Fibroblast of skin of right biceps (primary cell): ENCODE measurements around the gene ZNF512.
"Not testable (repeated sequence)": the region's sequence is repeated elsewhere in the genome, so short reads cannot be mapped to it uniquely, and the experiment has no call there.

Source experiments
- DNase-seq: peaks from one replicate; pipeline ENCODE4 v3.0.0-alpha.2; 2013

Gene ZNF512

GRCh38 chr2:27583390-27583915, 611 bp downstream of the ZNF512 start:
- no peak for DNase-seq

- no peak for DNase-seq
Measured at GRCh38 chr2:27584597-27584996, 1.8 kb downstream of the ZNF512 start.

GRCh38 chr2:27587025-27587424, 4.2 kb downstream of the ZNF512 start:
- no peak for DNase-seq

- no peak for DNase-seq
Measured at GRCh38 chr2:27588308-27588707, 5.5 kb downstream of the ZNF512 start.

GRCh38 chr2:27591745-27592144, 8.9 kb downstream of the ZNF512 start:
- DNase-seq = no peak

GRCh38 chr2:27593240-27593639, 10.4 kb downstream of the ZNF512 start:
- DNase-seq = no peak

GRCh38 chr2:27594020-27594703, 11.3 kb downstream of the ZNF512 start:
- not testable (repeated sequence) for DNase-seq

GRCh38 chr2:27595412-27595811, 12.6 kb downstream of the ZNF512 start:
- not testable (repeated sequence) for DNase-seq

- no peak for DNase-seq
Measured at GRCh38 chr2:27596627-27597026, 13.8 kb downstream of the ZNF512 start.

GRCh38 chr2:27606611-27607010, 23.8 kb downstream of the ZNF512 start:
- peak; percentile 35 for DNase-seq

GRCh38 chr2:27613985-27614384, 31.1 kb downstream of the ZNF512 start:
- no peak for DNase-seq

GRCh38 chr2:27615316-27615715, 32.5 kb downstream of the ZNF512 start:
- no peak for DNase-seq

- DNase-seq = no peak
Measured at GRCh38 chr2:27621524-27621923, 38.7 kb downstream of the ZNF512 start.

- DNase-seq = peak; percentile 98
Measured at GRCh38 chr2:27622921-27623384, 40.1 kb downstream of the ZNF512 start.

GRCh38 chr2:27624943-27625342, 42.1 kb downstream of the ZNF512 start:
- no peak for DNase-seq

- DNase-seq = not testable (repeated sequence)
Measured at GRCh38 chr2:27626323-27626722, 43.5 kb downstream of the ZNF512 start.

GRCh38 chr2:27626921-27627320, 44.1 kb downstream of the ZNF512 start:
- not testable (repeated sequence) for DNase-seq

- peak; percentile 93 for DNase-seq
Measured at GRCh38 chr2:27627963-27628766, 45.3 kb downstream of the ZNF512 start.

- peak; percentile 95 for DNase-seq
Measured at GRCh38 chr2:27628767-27629709, 46.2 kb downstream of the ZNF512 start, which contains the start of the genes CCDC121 and GPN1. Gene CCDC121, minus strand, starts transcription at chr2:27629012. Its CDS starts 1,213 bp downstream, at chr2:27627799. Gene GPN1, plus strand, starts transcription at chr2:27629050. Its CDS starts 9 bp downstream, at chr2:27629059.

- not testable (repeated sequence) for DNase-seq
Measured at GRCh38 chr2:27630257-27630656, 47.4 kb downstream of the ZNF512 start.

GRCh38 chr2:27634291-27634690, 51.4 kb downstream of the ZNF512 start:
- DNase-seq = no peak

- DNase-seq = peak; percentile 38
Measured at GRCh38 chr2:27636766-27637165, 53.9 kb downstream of the ZNF512 start.
